ENCODE measurements around the gene ZNF12.
"Not testable (repeated sequence)": the region's sequence is repeated elsewhere in the genome, so short reads cannot be mapped to it uniquely, and the experiment has no call there.

The ZNF12 gene

GRCh38 chr7:6691103-6691502, 15.6 kb downstream of the ZNF12 start:
- DNase-seq, result no peak

GRCh38 chr7:6680146-6680545, 26.6 kb downstream of the ZNF12 start:
- DNase-seq, result no peak

- no peak for DNase-seq
Measured at GRCh38 chr7:6675807-6676405, 30.8 kb downstream of the ZNF12 start.

GRCh38 chr7:6670851-6671250, 35.9 kb downstream of the ZNF12 start:
- DNase-seq, result not testable (repeated sequence)

- DNase-seq, result no peak
Measured at GRCh38 chr7:6658618-6659345, 48.0 kb downstream of the ZNF12 start.

- no peak for DNase-seq
Measured at GRCh38 chr7:6656413-6656812, 50.3 kb downstream of the ZNF12 start.

- DNase-seq, result no peak
Measured at GRCh38 chr7:6655636-6656385, 50.9 kb downstream of the ZNF12 start.

- DNase-seq, result no peak
Measured at GRCh38 chr7:6654842-6655610, 51.7 kb downstream of the ZNF12 start.

GRCh38 chr7:6654113-6654841, 52.5 kb downstream of the ZNF12 start:
- DNase-seq, result no peak

DNA sequence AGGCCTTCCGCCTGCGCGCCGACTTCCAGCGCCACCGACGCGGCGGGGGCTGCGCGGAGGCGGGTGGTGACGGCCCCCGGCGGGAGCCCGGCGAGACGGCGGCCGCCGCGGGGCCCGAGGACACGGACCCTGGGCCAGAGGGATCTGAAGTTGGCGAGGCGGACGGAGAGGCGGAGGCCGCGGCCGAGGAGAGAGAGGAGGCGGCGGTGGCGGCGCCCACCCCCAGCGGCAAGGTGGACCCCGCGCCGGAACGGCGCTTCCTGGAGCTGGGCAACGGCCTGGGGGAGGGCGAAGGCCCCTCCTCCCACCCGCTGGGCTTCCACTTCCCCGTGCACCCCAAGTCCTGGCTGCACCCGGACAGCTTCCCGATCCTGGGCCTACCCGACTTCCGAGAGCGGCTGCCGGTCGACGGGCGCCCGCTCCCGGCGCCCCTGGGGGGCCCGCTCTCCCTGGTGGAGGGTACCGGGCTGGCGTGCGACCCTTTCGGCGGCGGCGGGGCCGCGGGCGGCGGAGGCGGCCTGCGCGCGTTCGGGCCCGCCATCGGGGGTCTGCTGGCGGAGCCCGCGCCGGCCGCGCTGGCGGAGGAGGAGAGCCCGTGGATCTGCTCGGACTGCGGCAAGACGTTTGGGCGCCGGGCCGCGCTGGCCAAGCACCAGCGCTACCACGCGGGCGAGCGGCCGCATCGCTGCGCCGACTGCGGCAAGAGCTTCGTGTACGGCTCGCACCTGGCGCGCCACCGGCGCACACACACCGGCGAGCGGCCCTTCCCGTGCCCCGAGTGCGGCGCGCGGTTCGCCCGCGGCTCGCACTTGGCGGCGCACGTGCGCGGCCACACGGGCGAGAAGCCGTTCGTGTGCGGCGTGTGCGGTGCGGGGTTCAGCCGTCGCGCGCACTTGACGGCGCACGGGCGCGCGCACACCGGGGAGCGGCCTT, 53.4 kb downstream of the ZNF12 start:
- no peak for DNase-seq

DNA sequence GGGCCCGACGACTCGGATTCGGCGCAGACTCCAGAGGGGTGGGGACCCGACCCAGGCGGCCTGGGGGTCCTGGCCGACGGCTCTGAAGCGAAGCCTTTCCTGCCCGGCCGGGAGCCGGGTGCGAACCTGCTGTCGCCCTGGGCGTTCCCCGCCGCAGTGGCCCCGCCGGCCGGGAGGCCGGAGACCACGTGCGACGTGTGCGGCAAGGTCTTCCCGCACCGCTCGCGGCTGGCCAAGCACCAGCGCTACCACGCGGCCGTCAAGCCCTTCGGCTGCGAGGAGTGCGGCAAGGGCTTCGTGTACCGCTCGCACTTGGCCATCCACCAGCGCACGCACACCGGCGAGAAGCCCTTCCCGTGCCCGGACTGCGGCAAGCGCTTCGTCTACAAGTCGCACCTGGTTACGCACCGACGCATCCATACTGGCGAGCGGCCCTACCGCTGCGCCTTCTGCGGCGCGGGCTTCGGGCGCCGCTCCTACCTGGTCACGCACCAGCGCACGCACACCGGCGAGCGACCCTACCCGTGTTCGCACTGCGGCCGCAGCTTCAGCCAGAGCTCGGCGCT, 54.2 kb downstream of the ZNF12 start:
- DNase-seq, result no peak

- no peak for DNase-seq
Measured at GRCh38 chr7:6651851-6652445, 54.8 kb downstream of the ZNF12 start.

DNA sequence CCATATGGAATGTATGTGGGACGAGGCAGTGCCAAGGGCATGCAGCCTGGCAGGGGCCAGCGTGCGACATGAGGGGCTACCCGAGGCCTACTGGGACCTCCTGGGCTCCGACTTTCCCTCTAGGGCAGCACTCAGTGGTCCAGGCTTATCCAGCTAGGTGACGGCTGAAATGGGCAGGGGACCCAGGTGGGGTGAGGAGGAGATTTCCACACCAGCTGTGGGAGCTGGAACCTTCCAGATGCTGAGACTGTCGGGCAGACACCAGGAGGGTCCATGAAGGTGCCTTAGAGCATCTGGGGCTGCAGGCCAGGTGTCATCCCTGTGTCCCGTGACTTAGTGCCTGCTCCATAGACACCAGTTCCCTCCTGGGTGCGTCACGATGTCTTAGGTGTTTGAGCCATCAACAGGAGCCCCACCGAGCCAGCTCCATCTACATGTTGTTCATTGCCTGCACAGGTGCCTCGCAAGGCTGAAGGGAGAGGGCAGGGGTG, 56.2 kb downstream of the ZNF12 start:
- DNase-seq, result no peak

GRCh38 chr7:6650086-6650485, 56.7 kb downstream of the ZNF12 start:
- no peak for DNase-seq

DNA sequence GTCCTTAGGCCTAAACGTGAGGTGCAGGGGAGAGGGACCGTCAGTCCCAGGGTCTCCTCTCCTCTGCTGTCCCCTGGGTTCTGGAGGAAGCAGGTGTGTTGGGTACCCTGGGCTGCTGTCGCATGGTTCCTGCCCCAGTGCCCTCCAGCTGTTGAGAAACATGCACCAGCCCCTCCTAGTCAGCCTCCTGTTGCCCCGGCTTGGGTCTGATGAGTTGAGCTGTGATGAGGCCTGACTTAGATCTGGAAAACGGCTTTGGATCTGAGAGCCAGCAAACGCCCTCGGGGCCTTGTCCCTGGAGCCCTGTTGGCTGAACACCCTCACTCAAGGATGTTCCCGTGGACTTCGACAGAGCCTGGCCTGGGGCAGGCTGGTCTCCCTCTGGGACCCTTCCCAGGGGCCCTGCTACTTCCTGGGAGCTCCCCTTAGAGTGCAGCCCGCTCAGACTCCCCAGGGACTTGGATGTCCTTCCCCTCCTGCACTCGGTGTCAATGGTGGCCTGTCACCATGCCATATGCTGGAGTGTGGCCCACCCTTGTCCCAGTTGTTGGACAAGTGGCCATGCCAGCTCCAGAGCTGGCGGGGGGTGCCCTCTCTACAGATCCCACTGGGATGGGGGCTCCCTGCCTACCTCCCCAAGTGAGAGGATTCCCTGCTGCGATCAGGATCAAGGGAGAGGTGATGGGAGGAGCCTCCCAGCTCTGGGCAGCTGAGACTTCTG, 57.3 kb downstream of the ZNF12 start:
- DNase-seq, result no peak

DNA sequence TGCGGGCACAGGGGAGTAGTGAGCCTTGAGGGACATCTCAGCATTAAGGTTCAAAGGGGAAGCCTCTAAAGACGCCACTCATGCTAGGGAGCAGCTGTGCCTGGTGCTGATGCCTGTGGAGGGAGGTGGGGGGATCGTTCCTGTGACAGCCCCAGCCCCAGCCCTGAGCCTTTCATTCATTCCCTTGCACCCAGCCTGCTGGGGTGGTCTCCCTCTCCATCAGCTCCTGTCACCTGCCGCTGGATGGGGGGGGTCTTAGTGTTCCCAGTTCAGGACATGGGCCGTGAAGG, 58.0 kb downstream of the ZNF12 start:
- DNase-seq, result no peak

- no peak for DNase-seq
Measured at GRCh38 chr7:6648066-6648814, 58.5 kb downstream of the ZNF12 start.

DNA sequence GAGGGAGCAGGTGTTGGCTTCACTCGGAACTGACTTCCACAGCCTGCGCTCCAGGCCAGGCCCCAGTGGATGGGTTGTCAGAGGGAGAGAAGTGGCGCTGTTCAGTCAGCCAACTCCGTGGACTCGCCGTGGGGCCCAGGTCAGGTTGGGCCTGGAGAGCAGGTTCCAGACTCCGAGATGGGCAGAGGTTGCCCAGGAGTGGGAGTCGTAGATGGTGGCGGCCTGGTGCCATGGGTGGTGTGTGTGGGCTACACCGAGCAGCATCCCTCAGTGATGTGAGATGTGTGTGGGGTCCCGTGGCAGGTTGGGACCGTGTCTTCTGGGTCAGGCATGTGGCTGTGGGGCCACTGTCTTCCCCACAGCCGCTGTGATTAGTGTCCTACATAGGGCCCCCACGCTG, 59.2 kb downstream of the ZNF12 start:
- DNase-seq, result no peak

GRCh38 chr7:6647080-6647479, 59.7 kb downstream of the ZNF12 start:
- DNase-seq, result no peak

All from activated CD4-positive, alpha-beta T cell treated with anti-CD3 and anti-CD28 coated beads, Interleukin-2, amount 50 U/mL, for 48 hours (primary cell).